ENCODE data around the gene ST3GAL6.

GRCh38 chr3:98839846-98840245 is 76.7 kb downstream of the ST3GAL6 start:
- TF ChIP-seq CHD2 (IDR thresholded peaks at IDR 0.05; ENCODE audit: low read length) (no peak), RAD21 (IDR thresholded peaks at IDR 0.05 in 1 of 2, conservative IDR thresholded peaks at IDR 0.05 in 1 of 2; ENCODE audit: low read depth in 2 of 2, low read length in 2 of 2) (no peak), POLR2AphosphoS5 (IDR thresholded peaks at IDR 0.05; ENCODE audit: low read depth, low read length) (no peak), RNF2 (IDR thresholded peaks at IDR 0.05; ENCODE audit: borderline replicate concordance, low read depth, low read length, missing control alignments, poor library complexity, severe bottlenecking) (no peak), CHD1 (IDR thresholded peaks at IDR 0.05; ENCODE audit: low read depth, low read length) (no peak), SUZ12 (IDR thresholded peaks at IDR 0.05; ENCODE audit: low read length) (no peak), ZNF274 (IDR thresholded peaks at IDR 0.05; ENCODE audit: borderline replicate concordance, extremely low read depth, low read length) (no peak)
